ENCODE measurements around the gene NPSR1.

DNA sequence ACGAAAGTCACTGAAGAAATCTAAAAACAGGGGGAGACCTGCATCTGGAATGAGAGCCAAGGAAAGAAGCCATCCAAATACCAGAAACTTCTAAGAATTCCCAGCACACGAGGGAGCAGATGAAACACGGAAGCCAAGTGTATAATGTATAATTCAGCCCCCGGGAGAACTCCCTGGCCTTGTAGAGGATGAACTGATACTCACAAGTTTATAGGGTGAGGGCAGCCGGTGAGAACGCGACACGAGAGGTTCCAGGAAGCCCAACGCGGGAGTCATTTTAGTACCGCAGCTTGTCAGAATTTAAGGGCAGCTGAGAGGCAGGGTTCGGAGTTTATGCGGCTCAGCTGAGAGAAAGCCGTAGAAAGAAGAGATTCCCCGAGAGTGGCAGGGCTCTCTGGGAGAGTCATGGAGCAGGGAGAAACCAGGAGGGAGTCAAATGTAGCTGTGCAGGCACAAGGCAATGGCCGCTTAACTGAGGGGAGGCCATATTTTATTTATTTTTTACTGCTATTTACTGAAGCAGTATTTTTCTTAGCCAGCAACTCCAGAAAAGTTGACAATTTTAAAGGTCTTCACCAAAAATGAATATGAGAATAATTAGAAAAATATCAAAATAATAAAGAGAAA, 164.0 kb downstream of the NPSR1 start:
- TF ChIP-seq, protein P1, sequence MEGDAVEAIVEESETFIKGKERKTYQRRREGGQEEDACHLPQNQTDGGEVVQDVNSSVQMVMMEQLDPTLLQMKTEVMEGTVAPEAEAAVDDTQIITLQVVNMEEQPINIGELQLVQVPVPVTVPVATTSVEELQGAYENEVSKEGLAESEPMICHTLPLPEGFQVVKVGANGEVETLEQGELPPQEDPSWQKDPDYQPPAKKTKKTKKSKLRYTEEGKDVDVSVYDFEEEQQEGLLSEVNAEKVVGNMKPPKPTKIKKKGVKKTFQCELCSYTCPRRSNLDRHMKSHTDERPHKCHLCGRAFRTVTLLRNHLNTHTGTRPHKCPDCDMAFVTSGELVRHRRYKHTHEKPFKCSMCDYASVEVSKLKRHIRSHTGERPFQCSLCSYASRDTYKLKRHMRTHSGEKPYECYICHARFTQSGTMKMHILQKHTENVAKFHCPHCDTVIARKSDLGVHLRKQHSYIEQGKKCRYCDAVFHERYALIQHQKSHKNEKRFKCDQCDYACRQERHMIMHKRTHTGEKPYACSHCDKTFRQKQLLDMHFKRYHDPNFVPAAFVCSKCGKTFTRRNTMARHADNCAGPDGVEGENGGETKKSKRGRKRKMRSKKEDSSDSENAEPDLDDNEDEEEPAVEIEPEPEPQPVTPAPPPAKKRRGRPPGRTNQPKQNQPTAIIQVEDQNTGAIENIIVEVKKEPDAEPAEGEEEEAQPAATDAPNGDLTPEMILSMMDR (IDR thresholded peaks at IDR 0.05) = no peak
- no peak for TF ChIP-seq POLR2A (IDR thresholded peaks at IDR 0.05)
- TF ChIP-seq POLR2AphosphoS5 (IDR thresholded peaks at IDR 0.05) = no peak
- TF ChIP-seq EP300 (IDR thresholded peaks at IDR 0.05) = no peak
